GM23338 (cell line): ENCODE data around the gene ATP5PB. TPM values are rescaled to one million over a fixed set of nuclear protein-coding genes. Genes with fewer than 3 reads are reported as not detected.

ENCODE experiments used
- ATAC-seq: fragments of 200-7000 bp; cut with Tn5 transposase; 3 replicates; pipeline ENCODE4 v1.9.1; 2020
- DNase-seq: peaks from one replicate; pipeline ENCODE4 v3.0.0-alpha.2; 2015; ENCODE audit warnings: low spot score
- H2AFZ ChIP-seq: fragments of 200-600 bp; sonication (generic); 2 replicates; pipeline ENCODE4 v1.8.0; 2016; ENCODE audit warnings: antibody characterized with exemption, mild to moderate bottlenecking, moderate library complexity
- H3F3A ChIP-seq: fragments of 200-600 bp; sonication (generic); replicated peaks from 2 replicates; pipeline ENCODE4 v1.8.0; 2017; ENCODE audit warnings: antibody characterized with exemption, mixed run types, low read depth
- H3K27ac ChIP-seq: fragments of 200-600 bp; sonication (generic); 2 replicates; pipeline ENCODE4 v1.6.1; 2016; ENCODE audit warnings: low read depth
- H3K27me3 ChIP-seq: fragments of 200-600 bp; sonication (generic); 2 replicates; pipeline ENCODE4 v1.8.0; 2016; ENCODE audit warnings: mild to moderate bottlenecking, mixed run types, moderate library complexity; ENCODE audit not compliant: insufficient read depth
- H3K36me3 ChIP-seq: fragments of 200-600 bp; sonication (generic); 2 replicates; pipeline ENCODE4 v1.8.0; 2016; ENCODE audit warnings: mild to moderate bottlenecking; ENCODE audit not compliant: insufficient read depth
- H3K4me1 ChIP-seq: fragments of 200-600 bp; sonication (generic); 2 replicates; pipeline ENCODE4 v1.8.0; 2016; ENCODE audit warnings: mild to moderate bottlenecking, moderate library complexity; ENCODE audit not compliant: insufficient read depth
- H3K4me2 ChIP-seq: fragments of 200-600 bp; sonication (generic); 2 replicates; pipeline ENCODE4 v1.7.1; 2017; ENCODE audit warnings: mixed run types
- H3K4me3 ChIP-seq: fragments of 200-600 bp; sonication (generic); 2 replicates; pipeline ENCODE4 v1.6.1; 2016; ENCODE audit warnings: mixed run types
- H3K79me2 ChIP-seq: fragments of 200-600 bp; sonication (generic); replicated peaks from 2 replicates; pipeline ENCODE4 v1.8.0; 2017; ENCODE audit warnings: mild to moderate bottlenecking; ENCODE audit not compliant: insufficient read depth
- H3K9me2 ChIP-seq: fragments of 200-600 bp; sonication (generic); 2 replicates; pipeline ENCODE4 v1.8.0; 2017; ENCODE audit not compliant: insufficient read depth
- H4K20me1 ChIP-seq: fragments of 200-600 bp; sonication (generic); replicated peaks from 2 replicates; pipeline ENCODE4 v1.8.0; 2017; ENCODE audit warnings: mild to moderate bottlenecking; ENCODE audit not compliant: insufficient read depth
- H3K27ac Mint-ChIP-seq: 2 replicates; pipeline ENCODE4 v1.8.0; 2020; ENCODE audit warnings: inconsistent platforms, mild to moderate bottlenecking, moderate library complexity, mixed read lengths
- H3K27me3 Mint-ChIP-seq: 3 replicates; pipeline ENCODE4 v1.8.0; 2022; ENCODE audit warnings: low read depth, mild to moderate bottlenecking, moderate library complexity, mixed read lengths, inconsistent platforms; ENCODE audit not compliant: insufficient read depth, poor library complexity
- H3K36me3 Mint-ChIP-seq: 3 replicates; pipeline ENCODE4 v1.8.0; 2021; ENCODE audit warnings: low read depth, mild to moderate bottlenecking, inconsistent platforms, moderate library complexity, mixed read lengths
- H3K4me1 Mint-ChIP-seq: 3 replicates; pipeline ENCODE4 v1.8.0; 2020; ENCODE audit warnings: mild to moderate bottlenecking, inconsistent platforms, mixed read lengths
- H3K4me3 Mint-ChIP-seq: 3 replicates; pipeline ENCODE4 v1.8.0; 2021; ENCODE audit warnings: moderate library complexity, mild to moderate bottlenecking, inconsistent platforms, mixed read lengths
- H3K9me3 Mint-ChIP-seq: 3 replicates; pipeline ENCODE4 v1.8.0; 2020; ENCODE audit warnings: moderate library complexity, mild to moderate bottlenecking, inconsistent platforms, mixed read lengths
- ETS1 ChIP-seq: IDR thresholded peaks from 2 replicates; pipeline ENCODE4 v1.6.1; 2016; ENCODE audit warnings: antibody characterized with exemption
- EZH2 ChIP-seq: fragments of 200-600 bp; sonication (generic); IDR thresholded peaks from one replicate; pipeline ENCODE4 v1.8.0; 2017; ENCODE audit warnings: antibody characterized with exemption, mild to moderate bottlenecking, low read depth; ENCODE audit not compliant: unreplicated experiment
- EZH2phosphoT487 ChIP-seq: fragments of 200-600 bp; sonication (generic); IDR thresholded peaks from one replicate; pipeline ENCODE4 v1.8.1; 2018; ENCODE audit warnings: antibody characterized with exemption; ENCODE audit not compliant: unreplicated experiment
- NANOG ChIP-seq: IDR thresholded peaks from 2 replicates; pipeline ENCODE4 v1.6.1; 2016; ENCODE audit warnings: antibody characterized with exemption, borderline replicate concordance
- POLR2AphosphoS5 ChIP-seq: IDR thresholded peaks from 2 replicates; pipeline ENCODE4 v1.6.1; 2016; ENCODE audit warnings: antibody characterized with exemption, low read depth
- REST ChIP-seq: IDR thresholded peaks from one replicate; pipeline ENCODE4 v1.6.1; 2018; ENCODE audit warnings: antibody characterized with exemption; ENCODE audit not compliant: unreplicated experiment
- STAT1 ChIP-seq: IDR thresholded peaks from one replicate; pipeline ENCODE4 v1.6.1; 2016; ENCODE audit warnings: antibody characterized with exemption; ENCODE audit not compliant: unreplicated experiment
- ZNF331 ChIP-seq: fragments of 250-450 bp; sonication (Bioruptor Pico); IDR thresholded peaks from 2 replicates; pipeline ENCODE4 v1.5.0; 2020; ENCODE audit warnings: low read depth, mild to moderate bottlenecking, moderate library complexity
- ZNF462 ChIP-seq: fragments of 250-450 bp; sonication (Bioruptor Pico); IDR thresholded peaks from 2 replicates; pipeline ENCODE4 v1.5.0; 2020; ENCODE audit warnings: mild to moderate bottlenecking, moderate library complexity
- polyA plus RNA-seq: library from polyadenylated mRNA; unstranded; fragments of >200 nt; fragmentation: Nextera tagmentation; extraction: Ambion mirVana; gene quantifications from 2 replicates; pipeline ENCODE4 v1.2.1, GENCODE V29; 2016
- total RNA-seq: library from RNA; depleted of rRNA; stranded (reverse); fragments of >200 nt; shearing (Covaris generic); gene quantifications from 2 replicates; pipeline ENCODE4 v1.2.3, GENCODE V29; 2014

The ATP5PB gene
- total and polyA plus RNA-seq, 2 experiments from 2014 or later: 279 to 300 TPM

- TF ChIP-seq POLR2AphosphoS5: no peak
- no peak for TF ChIP-seq REST
- no peak for TF ChIP-seq EZH2
- DNase-seq (no peak), ATAC-seq (no peak)
- peaks cover 3% of the 10 kb centered on the region for H3K27me3 Mint-ChIP-seq
- H3K27ac Mint-ChIP-seq: no peak overlapping the region
- Histone ChIP-seq H3K36me3 (no peaks in the 10 kb centered on the region), H3K4me1 (no peaks in the 10 kb centered on the region), H3K27me3 (no peaks in the 10 kb centered on the region), H3K9me2 (no peaks in the 10 kb centered on the region), H3K27ac (no peak overlapping the region), H3K4me2 (no peak overlapping the region), H3K79me2 (no peaks in the 10 kb centered on the region), H3K4me3 (no peak overlapping the region), H3F3A (no peaks in the 10 kb centered on the region), H2AFZ (no peak overlapping the region), H4K20me1 (no peaks in the 10 kb centered on the region)
- H3K9me3 Mint-ChIP-seq: no peaks in the 10 kb centered on the region
- H3K4me3 Mint-ChIP-seq: no peak overlapping the region
- peaks cover 2% of the 10 kb centered on the region; the same call in 1 of the 3 replicates for H3K4me1 Mint-ChIP-seq
- no peaks in the 10 kb centered on the region for H3K36me3 Mint-ChIP-seq
Observed at GRCh38 chr1:111484391-111485026, 35.2 kb downstream of the ATP5PB start.

GRCh38 chr1:111486431-111486830, 37.2 kb downstream of the ATP5PB start:
- Histone ChIP-seq H3K9me2 (no peaks in the 10 kb centered on the region), H3F3A (no peaks in the 10 kb centered on the region), H3K79me2 (no peaks in the 10 kb centered on the region), H3K27ac (no peak overlapping the region), H3K27me3 (no peaks in the 10 kb centered on the region), H2AFZ (no peak overlapping the region), H3K4me2 (no peak overlapping the region), H3K4me3 (no peak overlapping the region), H4K20me1 (no peaks in the 10 kb centered on the region), H3K4me1 (no peaks in the 10 kb centered on the region), H3K36me3 (no peaks in the 10 kb centered on the region)
- H3K9me3 Mint-ChIP-seq: no peaks in the 10 kb centered on the region
- no peaks in the 10 kb centered on the region for H3K36me3 Mint-ChIP-seq
- peaks cover under 1% of the 10 kb centered on the region; the same call in 1 of the 3 replicates for H3K4me1 Mint-ChIP-seq
- DNase-seq (no peak), ATAC-seq (no peak)
- peaks cover 3% of the 10 kb centered on the region for H3K27me3 Mint-ChIP-seq
- no peak overlapping the region for H3K27ac Mint-ChIP-seq
- no peak overlapping the region for H3K4me3 Mint-ChIP-seq
- TF ChIP-seq ZNF462: no peak
- no peak for TF ChIP-seq ETS1
- no peak for TF ChIP-seq EZH2phosphoT487
- no peak for TF ChIP-seq NANOG
- no peak for TF ChIP-seq EZH2
- TF ChIP-seq ZNF331 (CRISPR knock-in tag): no peak
- TF ChIP-seq POLR2AphosphoS5: no peak
- no peak for TF ChIP-seq STAT1
